HCT116 (cell line): ENCODE measurements around the gene MBNL2.

Experiments used
- CEBPB ChIP-seq: IDR thresholded peaks from 2 replicates; pipeline ENCODE4 v1.6.1; 2012; ENCODE audit warnings: low read depth
- CTCF ChIP-seq, 3 experiments: fragments of 200-600 bp in 1 of 3; sonication (generic) in 1 of 3; IDR thresholded peaks in 2 of 3; conservative IDR thresholded peaks in 1 of 3; 2 replicates each; pipeline ENCODE4 v1.5.1; 2012 to 2017; ENCODE audit warnings: low read depth in 2 of 3, low read length in 2 of 3, antibody characterized with exemption in 1 of 3, borderline replicate concordance in 1 of 3, control low read depth in 1 of 3, mild to moderate bottlenecking in 1 of 3, mixed read lengths in 1 of 3, mixed run types in 1 of 3, moderate library complexity in 1 of 3; ENCODE audit not compliant: insufficient read depth in 1 of 3
- EZH2 ChIP-seq: fragments of 200-600 bp; sonication (generic); IDR thresholded peaks from 2 replicates; pipeline ENCODE4 v1.6.1; 2017; ENCODE audit warnings: antibody characterized with exemption, mixed run types
- EZH2phosphoT487 ChIP-seq: fragments of 200-600 bp; IDR thresholded peaks from 2 replicates; pipeline ENCODE4 v1.6.1; 2018; ENCODE audit warnings: antibody characterized with exemption, borderline replicate concordance
- MAX ChIP-seq: IDR thresholded peaks from 2 replicates; pipeline ENCODE4 v1.6.1; 2012
- POLR2A ChIP-seq: IDR thresholded peaks from 2 replicates; pipeline ENCODE4 v1.7.0; 2011; ENCODE audit warnings: borderline replicate concordance; ENCODE audit not compliant: insufficient read depth, insufficient read length; ENCODE audit errors: extremely low read depth
- POLR2AphosphoS5 ChIP-seq: IDR thresholded peaks from 2 replicates; pipeline ENCODE4 v1.6.1; 2011; ENCODE audit warnings: mild to moderate bottlenecking, low read depth, low read length, moderate library complexity
- ZNF274 ChIP-seq: fragments of 200-500 bp; sonication (Bioruptor generic); IDR thresholded peaks from 2 replicates; pipeline ENCODE4 v1.6.1; 2014; ENCODE audit warnings: mild to moderate bottlenecking, low read depth, low read length, inconsistent platforms

GRCh38 chr13:97330448-97330847 is 108.3 kb downstream of the MBNL2 start:
- TF ChIP-seq POLR2AphosphoS5: no peak
- TF ChIP-seq POLR2A: no peak
- TF ChIP-seq CTCF (IDR thresholded peaks at IDR 0.05 in 2 of 3, conservative IDR thresholded peaks at IDR 0.05 in 1 of 3; ENCODE audit: borderline replicate concordance in 1 of 3, insufficient read depth in 1 of 3, low read depth in 2 of 3, low read length in 2 of 3): no peak
- TF ChIP-seq CEBPB: no peak
- TF ChIP-seq EZH2: no peak
- no peak for TF ChIP-seq MAX
- no peak for TF ChIP-seq EZH2phosphoT487
- TF ChIP-seq ZNF274: no peak
